Inferior parietal cortex (tissue), 1 donor: Measurements from ENCODE around the gene AMDHD2.

Source experiments
- DNase-seq: peaks from one replicate; pipeline ENCODE4 v3.0.0-alpha.2; 2016; ENCODE audit errors: extremely low spot score

AMDHD2 gene

GRCh38 chr16:2499890-2500429, 20.2 kb upstream of the AMDHD2 start:
- DNase-seq, result no peak

DNA sequence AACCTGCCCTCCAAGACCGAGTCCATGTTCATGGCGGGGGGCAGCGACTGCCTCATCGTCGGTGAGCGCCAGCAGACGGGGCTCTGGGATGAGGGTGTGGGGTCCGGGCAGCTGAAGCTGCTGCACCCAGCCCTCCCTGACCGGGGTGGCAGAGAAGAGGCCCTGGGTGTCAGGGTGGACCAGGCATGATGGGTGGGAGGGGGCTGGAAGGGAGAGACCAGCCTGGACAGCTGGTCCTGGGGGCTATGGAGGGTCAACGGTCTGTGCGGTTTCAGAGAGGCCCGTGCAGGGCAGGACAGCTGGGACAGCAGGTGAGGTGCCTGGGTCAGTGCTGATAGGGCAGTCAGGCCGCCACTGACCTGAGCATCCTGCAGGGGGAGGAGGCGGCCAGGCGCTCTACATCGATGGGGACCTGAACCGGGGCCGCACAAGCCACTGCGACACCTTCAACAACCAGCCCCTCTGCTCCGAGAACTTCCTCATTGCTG, 19.7 kb upstream of the AMDHD2 start:
- DNase-seq, result no peak

DNA sequence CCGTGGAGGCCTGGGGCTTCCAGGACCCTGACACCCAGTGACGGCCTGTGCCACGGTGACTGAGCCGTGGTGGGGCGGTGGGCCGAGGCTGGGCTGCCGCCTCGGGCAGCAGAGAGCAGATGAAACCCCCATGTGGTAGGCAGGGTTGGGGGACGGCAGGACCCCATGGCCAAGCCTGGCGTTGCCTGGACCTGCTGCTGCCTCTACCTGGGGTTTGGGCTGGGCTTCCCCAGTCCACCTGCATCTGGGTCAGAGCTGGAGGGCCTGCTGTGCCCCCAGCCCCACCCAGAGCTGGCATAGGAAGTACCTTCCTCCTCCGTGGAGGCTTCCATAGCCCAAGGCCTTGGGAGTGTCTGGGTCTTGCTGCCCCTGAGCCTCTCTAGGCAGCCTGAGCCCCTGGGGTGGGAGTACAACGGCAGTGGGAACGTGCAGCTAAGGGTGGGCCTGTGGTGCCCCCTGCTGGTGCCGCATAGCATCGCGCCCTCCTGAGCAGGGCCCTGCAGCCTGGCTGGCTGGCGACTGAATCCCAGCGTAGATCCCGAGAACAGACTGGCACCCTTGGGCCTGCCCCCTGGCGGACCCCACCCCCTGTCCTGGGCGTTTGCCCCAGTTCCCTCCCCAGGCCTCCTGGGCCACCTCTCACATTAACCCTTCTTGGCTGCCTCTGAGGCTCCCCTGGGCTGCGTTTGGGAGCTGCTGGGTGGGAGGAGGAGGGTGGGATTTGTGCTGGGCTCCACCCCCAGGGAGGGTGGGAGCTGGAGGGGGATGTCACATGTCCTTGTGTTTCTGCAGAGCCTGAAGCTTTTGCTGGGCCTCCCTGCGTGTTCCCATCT, 19.0 kb upstream of the AMDHD2 start:
- peak; percentile 82 for DNase-seq

- DNase-seq, result no peak
Observed at GRCh38 chr16:2501946-2502895, 17.9 kb upstream of the AMDHD2 start.

- DNase-seq, result no peak
Observed at GRCh38 chr16:2505695-2506094, 14.5 kb upstream of the AMDHD2 start.

DNA sequence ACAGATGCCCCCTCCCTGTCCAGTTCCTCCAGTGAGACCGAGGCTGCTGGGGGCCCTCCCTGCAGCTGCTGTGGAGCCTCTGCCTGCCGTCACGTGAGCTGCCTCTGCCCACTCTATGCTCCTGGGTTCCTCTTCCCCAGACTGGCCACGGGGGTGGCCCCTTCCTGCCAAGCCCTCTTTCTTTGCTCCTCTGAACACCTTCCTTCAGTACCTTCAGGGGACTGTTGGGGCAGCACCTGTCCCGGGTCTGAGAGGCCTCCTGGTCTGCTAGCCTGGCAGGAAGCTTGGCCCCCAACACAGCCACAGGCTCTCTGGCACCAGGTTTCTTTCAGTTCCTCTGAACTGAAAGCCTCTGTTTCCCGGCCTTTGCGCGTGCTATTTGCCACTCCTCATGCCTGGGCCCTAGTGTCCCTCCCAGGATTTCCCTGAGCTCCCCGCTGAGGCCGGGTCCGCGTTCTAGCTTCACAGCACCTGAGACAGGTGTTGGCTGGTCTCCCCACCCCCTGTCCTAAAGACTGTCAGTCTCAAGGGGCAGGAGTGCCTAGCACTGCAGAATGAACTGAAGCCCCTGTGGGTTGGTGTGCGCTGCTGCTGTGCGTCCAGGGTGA, 13.0 kb upstream of the AMDHD2 start:
- DNase-seq, result no peak

DNA sequence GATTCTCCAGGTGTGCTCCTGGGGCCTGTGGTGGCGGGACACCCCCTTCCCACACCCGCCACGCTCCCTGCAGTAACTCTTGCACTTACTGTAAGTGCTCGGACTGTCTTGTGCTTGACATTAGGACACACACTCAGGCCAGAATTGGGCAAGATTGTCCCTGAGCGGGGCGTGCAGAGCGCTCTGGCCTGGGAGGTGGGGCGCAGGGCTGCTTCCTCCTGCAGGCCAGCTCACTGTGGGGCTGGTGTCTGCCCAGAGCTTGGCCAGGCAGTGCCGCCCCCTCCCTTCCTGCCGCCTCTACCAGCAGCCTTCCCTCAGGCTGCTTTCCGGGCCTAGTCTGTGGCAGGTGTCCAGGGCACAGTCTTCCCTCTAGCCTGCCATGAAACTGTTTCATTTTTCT, 12.5 kb upstream of the AMDHD2 start:
- DNase-seq, result no peak

- no peak for DNase-seq
Observed at GRCh38 chr16:2508722-2509400, 11.3 kb upstream of the AMDHD2 start.

GRCh38 chr16:2511128-2511800, 8.9 kb upstream of the AMDHD2 start:
- DNase-seq, result no peak

- no peak for DNase-seq
Observed at GRCh38 chr16:2511996-2512734, 8.0 kb upstream of the AMDHD2 start.

GRCh38 chr16:2512735-2513404, 7.3 kb upstream of the AMDHD2 start:
- DNase-seq, result no peak

DNA sequence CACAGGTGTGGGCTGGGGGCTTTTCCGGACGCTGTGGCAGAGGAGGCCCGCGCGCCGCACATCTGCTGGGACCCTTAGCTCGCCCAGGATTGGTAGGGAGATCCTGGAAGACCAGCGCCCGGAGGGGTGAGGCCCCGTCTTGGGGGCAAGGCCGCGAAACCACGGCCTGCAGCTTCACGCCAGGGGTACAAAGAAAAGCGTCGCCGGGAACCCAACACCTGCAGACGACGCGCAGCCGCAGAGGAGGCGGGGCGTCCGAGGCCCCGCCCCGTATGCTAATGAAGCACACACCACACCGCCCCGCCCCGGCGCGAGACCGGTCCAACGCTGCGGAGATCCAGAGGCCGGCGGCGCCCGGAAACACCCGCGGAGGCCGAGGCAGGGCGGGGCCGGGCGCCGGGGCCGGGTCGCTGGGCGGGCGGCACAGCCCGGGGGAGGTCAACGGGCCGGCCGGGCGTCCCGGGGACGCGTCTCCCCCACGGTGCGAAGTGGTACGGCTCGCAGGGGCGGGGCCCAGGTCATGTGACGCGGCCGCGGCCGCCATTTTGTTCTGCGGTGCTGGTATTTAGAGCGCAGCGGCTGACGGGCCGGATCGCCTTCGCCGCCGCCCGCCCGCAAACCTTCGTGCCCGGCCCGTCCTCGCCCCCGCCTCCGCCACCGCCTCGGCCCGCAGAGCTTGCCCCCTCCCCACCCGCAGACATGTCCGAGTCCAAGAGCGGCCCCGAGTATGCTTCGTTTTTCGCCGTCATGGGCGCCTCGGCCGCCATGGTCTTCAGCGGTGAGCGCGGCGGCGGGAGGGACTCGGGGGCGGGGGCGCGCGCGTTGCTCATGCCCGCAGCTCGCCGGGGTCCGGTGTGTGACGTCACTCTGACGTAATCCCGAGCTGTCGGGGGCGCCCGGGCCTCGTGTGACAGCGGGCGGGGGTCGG, 6.5 kb upstream of the AMDHD2 start, which contains the start of gene ATP6V0C:
Gene ATP6V0C, plus strand, starts transcription at position 548 of the 928 bp plus-strand sequence. Its CDS starts 152 bp downstream, at position 700.
- DNase-seq, result peak; percentile 89

- DNase-seq, result no peak
Observed at GRCh38 chr16:2514333-2515179, 5.6 kb upstream of the AMDHD2 start.

DNA sequence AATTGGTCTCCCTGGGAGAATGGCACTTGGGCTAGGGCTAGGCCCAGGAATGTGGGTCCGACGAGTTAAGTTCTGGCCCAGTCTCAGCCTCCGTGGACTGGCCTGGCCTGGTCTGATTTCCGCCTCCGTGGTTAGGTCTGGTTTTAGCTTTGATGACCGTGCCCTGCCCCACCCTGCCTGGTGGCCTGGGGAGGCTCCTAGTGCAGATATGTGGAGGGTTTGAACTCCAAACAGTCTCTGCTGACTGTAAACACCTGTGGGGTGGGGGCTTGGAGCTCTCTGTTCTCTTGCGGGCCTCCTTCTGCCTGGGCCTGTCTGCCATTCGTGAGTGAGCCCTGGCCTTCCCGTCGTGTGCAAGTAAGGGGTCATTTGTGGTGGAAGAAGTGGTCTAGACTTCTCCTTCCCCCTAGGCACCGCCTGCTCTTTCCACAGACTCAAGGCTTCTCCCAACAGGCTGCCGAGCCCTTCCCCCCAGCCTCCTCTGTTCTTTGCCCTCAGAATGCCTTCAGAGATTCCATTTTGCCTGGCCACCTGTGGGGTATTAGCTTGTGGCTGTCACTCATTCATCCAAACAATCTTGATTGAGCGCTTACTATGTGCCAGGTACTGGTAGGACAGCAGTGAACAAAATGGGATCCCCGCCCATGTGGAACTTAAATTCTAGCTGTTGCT, 4.9 kb upstream of the AMDHD2 start:
- DNase-seq, result no peak

DNA sequence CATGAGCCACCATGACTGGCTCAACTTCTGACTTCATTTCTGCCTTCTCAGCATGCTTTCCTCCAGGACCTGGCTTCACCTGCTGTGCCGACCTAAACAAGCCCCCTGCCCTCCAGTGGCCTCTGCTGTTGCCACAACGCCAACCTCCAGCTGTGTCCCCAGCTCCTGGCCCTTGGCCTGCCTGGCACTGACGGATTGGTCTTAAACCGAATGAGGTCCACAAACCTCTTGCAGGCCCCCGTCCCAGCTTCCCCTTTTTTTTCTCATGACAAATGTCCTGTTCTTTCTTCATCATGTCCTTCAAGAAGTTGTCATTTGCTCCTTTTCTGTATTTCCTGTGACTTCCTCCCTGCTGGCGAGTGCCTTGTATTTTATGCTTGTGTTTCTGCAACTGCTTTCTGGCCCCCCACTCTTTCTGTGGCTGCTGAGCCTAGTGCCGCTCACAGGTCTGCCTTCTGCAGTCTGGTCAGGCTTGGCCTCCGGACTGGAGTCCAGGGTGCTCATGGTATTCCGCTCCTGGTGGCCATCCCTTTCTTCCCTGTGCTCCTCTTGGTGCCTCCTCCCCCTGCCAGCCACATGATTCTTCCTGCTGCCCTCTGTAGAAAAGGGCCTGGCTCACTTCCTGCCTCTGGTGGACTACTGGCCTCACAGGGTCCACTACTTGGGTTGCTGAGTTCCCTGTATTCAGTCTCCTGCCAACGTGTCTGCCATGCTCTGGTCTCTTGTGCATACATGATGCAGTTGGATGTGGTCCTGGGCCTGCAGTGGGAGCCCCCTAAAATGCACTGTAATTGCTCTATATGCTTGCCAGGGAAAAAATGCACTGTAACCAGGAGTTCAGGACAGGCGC, 3.6 kb upstream of the AMDHD2 start:
- DNase-seq, result no peak
